HG03159 (cell line): ENCODE results near the gene TGFBR3.

ENCODE experiments used
- ATAC-seq: cut with Tn5 transposase; IDR thresholded peaks from one replicate; pipeline ENCODE4 v1.9.1; 2021; ENCODE audit warnings: mild to moderate bottlenecking, moderate library complexity; ENCODE audit not compliant: unreplicated experiment

TGFBR3 gene

GRCh38 chr1:91885716-91886506 lies at the start of gene TGFBR3:
Gene TGFBR3, minus strand, starts transcription at chr1:91886151. Its CDS starts 24,620 bp downstream, at chr1:91861531.
- peak; percentile 60 for ATAC-seq

- no peak for ATAC-seq
Observed at GRCh38 chr1:91929250-91929649, 43.3 kb upstream of the TGFBR3 start.

- ATAC-seq: no peak
Observed at GRCh38 chr1:91928026-91928425, 42.1 kb upstream of the TGFBR3 start.

- ATAC-seq: no peak
Observed at GRCh38 chr1:91925644-91926435, 39.9 kb upstream of the TGFBR3 start.

GRCh38 chr1:91924146-91924545 lies 38.2 kb upstream of the TGFBR3 start:
- ATAC-seq: no peak

GRCh38 chr1:91919962-91920361 lies 34.0 kb upstream of the TGFBR3 start:
- no peak for ATAC-seq

- ATAC-seq: no peak
Observed at GRCh38 chr1:91916811-91917460, 31.0 kb upstream of the TGFBR3 start.

GRCh38 chr1:91916046-91916445 lies 30.1 kb upstream of the TGFBR3 start:
- ATAC-seq: no peak

GRCh38 chr1:91913018-91913417 lies 27.1 kb upstream of the TGFBR3 start:
- no peak for ATAC-seq

GRCh38 chr1:91912266-91912665 lies 26.3 kb upstream of the TGFBR3 start:
- ATAC-seq: no peak

GRCh38 chr1:91901231-91901630 lies 15.3 kb upstream of the TGFBR3 start:
- no peak for ATAC-seq

GRCh38 chr1:91900562-91900961 lies 14.6 kb upstream of the TGFBR3 start:
- ATAC-seq: no peak

- no peak for ATAC-seq
Observed at GRCh38 chr1:91897016-91897415, 11.1 kb upstream of the TGFBR3 start.

- ATAC-seq: no peak
Observed at GRCh38 chr1:91895832-91896556, 10.0 kb upstream of the TGFBR3 start.

GRCh38 chr1:91894036-91894761 lies 8.2 kb upstream of the TGFBR3 start:
- ATAC-seq: no peak

GRCh38 chr1:91891969-91892368 lies 6.0 kb upstream of the TGFBR3 start:
- ATAC-seq: no peak

- no peak for ATAC-seq
Observed at GRCh38 chr1:91891454-91891853, 5.5 kb upstream of the TGFBR3 start.

- ATAC-seq: no peak
Observed at GRCh38 chr1:91889717-91890459, 3.9 kb upstream of the TGFBR3 start.

- peak; percentile 2 for ATAC-seq
Observed at GRCh38 chr1:91885213-91885715, 687 bp downstream of the TGFBR3 start.
